ENCODE results near the gene VPS26C. TPM values are rescaled to one million over a fixed set of nuclear protein-coding genes. Genes with fewer than 3 reads are reported as not detected.

VPS26C gene
- total and polyA plus RNA-seq, 5 donors from 2014 or later = 49.4 to 104 (median 91.9) TPM

DNA sequence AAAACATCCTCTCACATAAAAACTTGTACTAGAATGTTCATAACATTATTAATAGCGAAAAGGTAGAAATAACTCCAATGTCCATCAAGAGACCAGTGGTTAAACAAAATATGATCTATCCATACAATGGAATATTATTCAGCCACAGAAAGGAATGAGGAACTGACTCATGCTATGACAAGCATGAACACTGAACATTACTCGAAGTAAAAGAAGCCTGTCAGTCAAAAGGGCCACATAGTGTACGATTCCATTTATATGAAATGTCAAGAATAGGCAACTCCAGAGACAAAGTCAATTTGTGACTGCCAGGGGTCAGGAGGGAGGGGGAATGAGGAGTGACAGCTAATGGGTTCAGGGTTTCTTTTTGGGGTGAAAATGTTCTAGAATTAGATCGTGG, 2.3 kb downstream of the VPS26C start:
- Histone ChIP-seq H3K9me3 (ENCODE audit: control insufficient read depth in 2 of 2, low read length in 2 of 2) (no peaks in the 10 kb centered on the region), H3K36me3 (ENCODE audit: control insufficient read depth, insufficient read depth, low read length) (peaks cover 7% of the 10 kb centered on the region), H3K4me3 (ENCODE audit: low read depth, low read length) (no peak overlapping the region), H3K4me1 (ENCODE audit: control insufficient read depth, insufficient read depth, low read length, poor library complexity, severe bottlenecking) (peaks cover 22% of the 10 kb centered on the region), H3K27me3 (ENCODE audit: control insufficient read depth, insufficient read depth, low read length) (no peaks in the 10 kb centered on the region), H3K27ac (ENCODE audit: insufficient read depth, low read length, poor library complexity, severe bottlenecking) (no peak overlapping the region)
- no peaks in the 10 kb centered on the region for H3K27me3 Mint-ChIP-seq
- ATAC-seq (ENCODE audit: low read depth in 2 of 2) (no peak), DNase-seq (no peak)
- peaks cover 21 to 58% (median 41%) of the 10 kb centered on the region in 4 donors for H3K4me1 Mint-ChIP-seq
- no peak overlapping the region for H3K27ac Mint-ChIP-seq
- H3K4me3 Mint-ChIP-seq = peak overlapping the region; percentile 35 to 67 (median 52)
- H3K36me3 Mint-ChIP-seq = peaks cover 5% of the 10 kb centered on the region
- H3K9me3 Mint-ChIP-seq = peaks cover 0 to 1% (median 0%) of the 10 kb centered on the region in 7 donors

DNA sequence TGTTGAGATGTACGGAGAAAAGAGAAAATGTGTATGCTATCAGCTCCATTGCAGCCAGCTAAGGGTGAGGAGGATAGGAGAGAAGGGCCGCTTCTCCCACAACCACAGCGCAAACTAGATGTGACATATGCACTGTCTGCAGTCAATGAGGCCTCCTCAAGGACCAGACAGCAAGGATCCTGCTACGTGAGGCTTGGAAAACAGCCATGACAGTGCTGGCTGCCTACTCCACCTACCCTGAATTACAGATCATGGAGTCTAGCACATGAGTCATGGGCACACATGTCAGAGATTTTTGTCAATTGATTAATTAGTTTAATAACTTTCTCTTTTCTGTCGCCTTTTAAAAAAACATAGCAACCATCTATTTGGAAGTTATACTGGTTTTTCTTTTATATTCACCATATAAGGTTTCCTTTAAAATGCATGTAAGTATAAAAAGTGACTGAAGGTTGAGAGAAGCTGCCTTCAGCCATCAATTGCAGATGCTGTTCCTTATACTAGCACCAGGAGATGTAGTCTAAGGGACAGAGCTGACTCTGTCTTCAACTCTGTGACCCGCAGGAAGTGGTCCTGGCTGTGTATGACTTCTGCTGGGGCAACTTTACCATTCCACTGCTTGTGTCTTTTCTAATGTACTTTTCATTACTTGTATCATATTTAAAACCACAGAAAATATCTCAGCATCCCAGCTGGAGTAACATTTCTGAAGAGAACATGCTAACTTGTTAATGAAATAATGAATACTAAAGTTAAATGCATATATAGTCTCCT, 3.1 kb downstream of the VPS26C start:
- Mint-ChIP-seq H3K4me3 (peak overlapping the region in 3 of 4 donors; percentile 35 to 75 (median 67)), H3K36me3 (peaks cover 5% of the 10 kb centered on the region), H3K4me1 (peaks cover 22 to 62% (median 44%) of the 10 kb centered on the region in 4 donors), H3K9me3 (peaks cover 0 to 1% (median 0%) of the 10 kb centered on the region in 7 donors), H3K27ac (no peak overlapping the region), H3K27me3 (peaks cover 4% of the 10 kb centered on the region)
- Histone ChIP-seq H3K4me3 (ENCODE audit: low read depth, low read length) (no peak overlapping the region), H3K27ac (ENCODE audit: insufficient read depth, low read length, poor library complexity, severe bottlenecking) (no peak overlapping the region), H3K9me3 (ENCODE audit: control insufficient read depth in 2 of 2, low read length in 2 of 2) (no peaks in the 10 kb centered on the region), H3K36me3 (ENCODE audit: control insufficient read depth, insufficient read depth, low read length) (peaks cover 7% of the 10 kb centered on the region), H3K27me3 (ENCODE audit: control insufficient read depth, insufficient read depth, low read length) (no peaks in the 10 kb centered on the region), H3K4me1 (ENCODE audit: control insufficient read depth, insufficient read depth, low read length, poor library complexity, severe bottlenecking) (peaks cover 22% of the 10 kb centered on the region)
- DNase-seq = peak in 1 of 3 donors; percentile 19
- no peak for ATAC-seq (ENCODE audit: low read depth in 2 of 2)

DNA sequence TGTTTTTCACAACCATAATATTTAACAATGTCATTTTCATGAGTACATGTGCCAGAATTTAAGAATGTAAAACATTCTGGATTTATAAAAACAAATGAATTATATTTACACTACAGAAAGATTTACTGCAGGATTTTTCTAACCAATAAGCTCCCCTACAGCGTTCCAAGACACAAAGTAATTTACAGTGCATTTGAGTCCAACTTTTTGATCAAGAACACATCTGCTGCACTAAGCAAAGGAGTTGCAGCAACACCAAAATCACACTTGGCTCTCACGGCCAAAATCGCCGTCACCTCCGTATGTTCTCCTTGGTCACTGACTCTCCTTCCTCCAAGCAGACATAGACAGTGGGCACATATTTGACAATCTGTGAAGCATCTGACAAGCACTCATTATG, 7.7 kb downstream of the VPS26C start:
- peaks cover 7% of the 10 kb centered on the region for H3K36me3 ChIP-seq (ENCODE audit: control insufficient read depth, insufficient read depth, low read length)
- peaks cover 4% of the 10 kb centered on the region for H3K27me3 Mint-ChIP-seq
- H3K36me3 Mint-ChIP-seq = peaks cover 5% of the 10 kb centered on the region
- no peaks in the 10 kb centered on the region for H3K9me3 Mint-ChIP-seq
- H3K27ac Mint-ChIP-seq = peak overlapping the region in 1 of 3 donors; percentile 33
- H3K4me1 Mint-ChIP-seq = peaks cover 25 to 54% (median 39%) of the 10 kb centered on the region in 4 donors
- peaks cover 24% of the 10 kb centered on the region for H3K4me1 ChIP-seq (ENCODE audit: control insufficient read depth, insufficient read depth, low read length, poor library complexity, severe bottlenecking)
- no peak overlapping the region for H3K27ac ChIP-seq (ENCODE audit: insufficient read depth, low read length, poor library complexity, severe bottlenecking)
- peak overlapping the region in 1 of 4 donors; percentile 88 for H3K4me3 Mint-ChIP-seq
- H3K9me3 ChIP-seq (ENCODE audit: control insufficient read depth in 2 of 2, low read length in 2 of 2) = no peaks in the 10 kb centered on the region
- ATAC-seq (ENCODE audit: low read depth in 2 of 2) (no peak), DNase-seq (no peak)
- no peaks in the 10 kb centered on the region for H3K27me3 ChIP-seq (ENCODE audit: control insufficient read depth, insufficient read depth, low read length)
- no peak overlapping the region for H3K4me3 ChIP-seq (ENCODE audit: low read depth, low read length)

DNA sequence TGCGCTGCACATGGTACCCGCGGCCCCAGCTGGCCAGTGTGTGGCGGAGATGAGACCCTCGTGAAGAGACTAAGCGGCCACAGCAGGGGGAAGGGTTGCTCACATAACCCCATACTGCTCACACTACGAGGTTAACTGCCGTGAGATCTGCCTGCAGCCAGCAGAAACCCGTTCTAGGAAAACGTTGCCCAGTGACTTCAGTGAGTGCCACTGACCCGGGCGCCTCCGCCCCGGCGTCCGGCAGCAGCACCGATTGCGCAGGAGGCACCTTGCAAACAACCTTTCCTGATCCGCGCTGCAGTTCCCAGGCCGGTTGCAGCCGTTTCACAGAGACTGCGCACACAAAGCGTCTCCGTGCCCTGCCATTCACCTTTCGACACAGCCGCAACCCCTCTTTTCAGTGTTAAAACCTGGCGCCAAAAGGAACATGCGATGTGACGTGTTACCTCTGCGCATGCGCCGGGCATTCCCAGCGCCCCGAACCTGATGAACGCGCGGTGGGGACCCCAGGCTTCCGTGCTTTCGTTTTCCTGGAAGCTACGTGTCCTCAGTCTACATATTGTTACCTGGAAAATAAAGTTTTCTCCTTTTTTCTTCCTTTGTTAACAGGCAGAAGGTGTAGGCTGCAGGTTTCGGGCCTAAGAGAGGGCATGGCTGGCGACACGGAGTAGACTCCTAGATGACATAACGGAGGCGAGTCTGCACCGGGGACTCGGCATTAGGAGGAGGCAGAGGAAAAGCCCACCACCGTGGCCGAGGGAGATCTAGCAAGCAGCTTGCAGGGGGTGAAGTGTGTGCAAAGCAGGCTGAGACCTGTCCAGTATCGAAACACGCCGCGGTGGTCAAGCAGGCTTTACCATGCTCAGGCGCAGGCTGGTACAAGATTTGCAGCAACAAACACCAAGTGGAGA, 8.9 kb downstream of the VPS26C start:
- H3K27ac Mint-ChIP-seq = peak overlapping the region in 2 of 3 donors; percentile 76 to 95
- Histone ChIP-seq H3K4me1 (ENCODE audit: control insufficient read depth, insufficient read depth, low read length, poor library complexity, severe bottlenecking) (peaks cover 19% of the 10 kb centered on the region), H3K4me3 (ENCODE audit: low read depth, low read length) (peak overlapping the region; percentile 88), H3K9me3 (ENCODE audit: control insufficient read depth in 2 of 2, low read length in 2 of 2) (no peaks in the 10 kb centered on the region), H3K36me3 (ENCODE audit: control insufficient read depth, insufficient read depth, low read length) (peaks cover 7% of the 10 kb centered on the region), H3K27ac (ENCODE audit: insufficient read depth, low read length, poor library complexity, severe bottlenecking) (peak overlapping the region; percentile 53), H3K27me3 (ENCODE audit: control insufficient read depth, insufficient read depth, low read length) (no peaks in the 10 kb centered on the region)
- peaks cover 10% of the 10 kb centered on the region for H3K36me3 Mint-ChIP-seq
- H3K4me3 Mint-ChIP-seq = peak overlapping the region; percentile 88 to 96 (median 89)
- no peaks in the 10 kb centered on the region for H3K9me3 Mint-ChIP-seq
- ATAC-seq (ENCODE audit: low read depth in 2 of 2) = peak; percentile 67 to 70
- peak; percentile 64 to 91 (median 74) for DNase-seq
- H3K4me1 Mint-ChIP-seq = peaks cover 18 to 49% (median 31%) of the 10 kb centered on the region in 4 donors
- peaks cover 4% of the 10 kb centered on the region for H3K27me3 Mint-ChIP-seq

DNA sequence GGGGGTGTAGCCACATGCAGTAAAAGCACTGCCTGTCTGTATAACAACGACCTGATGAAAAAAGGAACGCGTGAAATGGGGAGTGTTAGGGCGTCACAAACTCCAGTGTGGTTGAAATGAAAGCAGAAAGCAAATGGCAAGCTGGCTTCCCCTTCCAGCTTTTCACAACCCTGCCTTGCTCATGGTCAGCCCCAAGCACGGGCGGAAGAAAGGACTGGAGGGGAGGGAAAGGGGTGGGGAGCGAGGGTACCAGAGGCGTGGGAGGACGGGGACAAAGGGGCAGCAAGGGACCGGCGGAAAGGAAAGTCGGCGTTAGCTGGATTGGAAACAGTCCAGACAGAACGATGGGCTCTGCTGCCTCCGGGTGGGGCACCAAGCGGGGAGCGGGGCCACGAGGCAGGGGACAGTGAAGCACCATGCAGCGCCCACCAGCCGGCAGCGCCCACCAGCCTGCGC, 9.6 kb downstream of the VPS26C start:
- H3K27me3 Mint-ChIP-seq = peaks cover 4% of the 10 kb centered on the region
- Histone ChIP-seq H3K36me3 (ENCODE audit: control insufficient read depth, insufficient read depth, low read length) (peaks cover 7% of the 10 kb centered on the region), H3K9me3 (ENCODE audit: control insufficient read depth in 2 of 2, low read length in 2 of 2) (no peaks in the 10 kb centered on the region), H3K27ac (ENCODE audit: insufficient read depth, low read length, poor library complexity, severe bottlenecking) (peak overlapping the region; percentile 53), H3K4me3 (ENCODE audit: low read depth, low read length) (peak overlapping the region; percentile 88), H3K4me1 (ENCODE audit: control insufficient read depth, insufficient read depth, low read length, poor library complexity, severe bottlenecking) (peaks cover 19% of the 10 kb centered on the region), H3K27me3 (ENCODE audit: control insufficient read depth, insufficient read depth, low read length) (no peaks in the 10 kb centered on the region)
- H3K36me3 Mint-ChIP-seq = peaks cover 9% of the 10 kb centered on the region
- ATAC-seq (ENCODE audit: low read depth in 2 of 2) (peak in 1 of 2 donors; percentile 19), DNase-seq (peak in 1 of 3 donors; percentile 56)
- peaks cover 25 to 53% (median 33%) of the 10 kb centered on the region in 4 donors for H3K4me1 Mint-ChIP-seq
- H3K9me3 Mint-ChIP-seq = no peaks in the 10 kb centered on the region
- H3K4me3 Mint-ChIP-seq = peak overlapping the region; percentile 88 to 96 (median 89)
- peak overlapping the region; percentile 20 to 69 (median 20) for H3K27ac Mint-ChIP-seq

DNA sequence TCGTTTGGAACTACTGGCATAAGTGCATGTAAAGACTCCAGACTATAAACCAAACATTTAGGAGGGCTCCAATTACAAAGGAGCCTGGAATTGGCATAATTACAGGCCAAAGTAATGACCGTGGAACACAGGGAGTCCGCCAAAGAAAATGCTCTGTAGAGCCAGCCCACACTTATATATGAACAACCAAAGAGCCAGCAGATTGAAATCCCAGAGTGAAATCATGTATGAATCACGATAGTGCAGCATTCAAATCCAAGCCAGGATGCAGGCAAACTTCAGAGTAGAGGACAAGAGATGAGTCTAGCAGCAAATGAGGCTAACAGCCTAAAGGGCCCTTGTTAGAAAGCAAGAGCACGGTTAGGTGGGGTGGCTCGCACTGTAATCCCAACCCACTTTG, 13.1 kb downstream of the VPS26C start:
- H3K4me3 ChIP-seq (ENCODE audit: low read depth, low read length) = no peak overlapping the region
- no peak overlapping the region for H3K27ac ChIP-seq (ENCODE audit: insufficient read depth, low read length, poor library complexity, severe bottlenecking)
- H3K36me3 Mint-ChIP-seq = peaks cover 9% of the 10 kb centered on the region
- no peaks in the 10 kb centered on the region for H3K36me3 ChIP-seq (ENCODE audit: control insufficient read depth, insufficient read depth, low read length)
- no peaks in the 10 kb centered on the region for H3K9me3 Mint-ChIP-seq
- peaks cover 35 to 71% (median 45%) of the 10 kb centered on the region in 4 donors for H3K4me1 Mint-ChIP-seq
- H3K9me3 ChIP-seq (ENCODE audit: control insufficient read depth in 2 of 2, low read length in 2 of 2) = no peaks in the 10 kb centered on the region
- H3K27me3 Mint-ChIP-seq = no peaks in the 10 kb centered on the region
- H3K4me3 Mint-ChIP-seq = peak overlapping the region in 2 of 4 donors; percentile 2 to 13
- no peak for DNase-seq
- peaks cover 19% of the 10 kb centered on the region for H3K4me1 ChIP-seq (ENCODE audit: control insufficient read depth, insufficient read depth, low read length, poor library complexity, severe bottlenecking)
- ATAC-seq (ENCODE audit: low read depth in 2 of 2) = no peak
- no peak overlapping the region for H3K27ac Mint-ChIP-seq
- no peaks in the 10 kb centered on the region for H3K27me3 ChIP-seq (ENCODE audit: control insufficient read depth, insufficient read depth, low read length)

DNA sequence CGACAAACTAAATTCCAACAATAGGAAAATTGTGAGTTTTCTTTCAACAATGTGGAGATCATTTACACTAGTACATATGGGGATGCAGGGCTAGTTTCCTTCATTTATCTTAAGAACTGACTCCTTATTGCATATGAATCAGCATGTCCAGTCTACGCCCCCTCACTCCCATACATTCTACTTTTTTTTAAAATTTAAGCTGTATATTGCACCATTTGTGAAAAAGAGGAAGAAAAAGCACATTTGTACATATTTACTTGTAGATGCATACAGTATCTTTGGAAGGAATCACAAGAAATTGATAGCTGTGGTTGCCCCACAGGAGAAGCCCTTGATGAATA, 15.9 kb downstream of the VPS26C start:
- H3K4me1 ChIP-seq (ENCODE audit: control insufficient read depth, insufficient read depth, low read length, poor library complexity, severe bottlenecking) = no peaks in the 10 kb centered on the region
- DNase-seq (no peak), ATAC-seq (ENCODE audit: low read depth in 2 of 2) (no peak)
- no peak overlapping the region for H3K27ac ChIP-seq (ENCODE audit: insufficient read depth, low read length, poor library complexity, severe bottlenecking)
- H3K9me3 Mint-ChIP-seq = no peaks in the 10 kb centered on the region
- H3K9me3 ChIP-seq (ENCODE audit: control insufficient read depth in 2 of 2, low read length in 2 of 2) = no peaks in the 10 kb centered on the region
- H3K27ac Mint-ChIP-seq = no peak overlapping the region
- peaks cover 34 to 70% (median 53%) of the 10 kb centered on the region in 4 donors for H3K4me1 Mint-ChIP-seq
- H3K27me3 Mint-ChIP-seq = peaks cover 4% of the 10 kb centered on the region
- H3K4me3 ChIP-seq (ENCODE audit: low read depth, low read length) = no peak overlapping the region
- no peak overlapping the region for H3K4me3 Mint-ChIP-seq
- H3K36me3 Mint-ChIP-seq = peaks cover 12% of the 10 kb centered on the region
- H3K27me3 ChIP-seq (ENCODE audit: control insufficient read depth, insufficient read depth, low read length) = no peaks in the 10 kb centered on the region
- no peaks in the 10 kb centered on the region for H3K36me3 ChIP-seq (ENCODE audit: control insufficient read depth, insufficient read depth, low read length)

Measured in CD4-positive, CD25-positive, alpha-beta regulatory T cell (primary cell).